ENCODE data around the gene ZBTB7C. TPM values are rescaled to one million over a fixed set of nuclear protein-coding genes. Genes with fewer than 3 reads are reported as not detected.

ZBTB7C gene
- total and polyA plus RNA-seq, 2 of the 8 experiments (the other 6 are each of a cell fraction or from before 2014, with no cell fraction given): 0.15 to 0.45 TPM

DNA sequence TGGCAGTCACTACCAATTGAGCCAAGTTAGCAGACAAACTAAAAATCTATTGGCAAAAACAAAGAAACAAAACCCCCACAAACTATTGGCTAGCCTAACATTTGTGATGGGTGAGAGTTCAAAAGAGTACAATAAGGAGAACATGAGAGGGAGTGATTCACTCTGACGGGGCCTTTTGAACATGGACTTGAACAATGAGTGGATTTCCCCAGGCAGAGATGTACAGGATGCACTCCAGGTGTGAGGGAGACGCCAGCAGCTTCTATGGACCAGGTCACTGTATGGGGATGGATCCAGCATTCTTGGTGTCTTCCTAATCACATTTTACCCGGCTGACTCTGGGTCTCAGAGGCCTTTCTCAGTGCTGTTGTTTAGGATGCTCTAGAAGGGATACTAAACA lies 311.2 kb downstream of the ZBTB7C start (continued):
- TF ChIP-seq, protein P1, sequence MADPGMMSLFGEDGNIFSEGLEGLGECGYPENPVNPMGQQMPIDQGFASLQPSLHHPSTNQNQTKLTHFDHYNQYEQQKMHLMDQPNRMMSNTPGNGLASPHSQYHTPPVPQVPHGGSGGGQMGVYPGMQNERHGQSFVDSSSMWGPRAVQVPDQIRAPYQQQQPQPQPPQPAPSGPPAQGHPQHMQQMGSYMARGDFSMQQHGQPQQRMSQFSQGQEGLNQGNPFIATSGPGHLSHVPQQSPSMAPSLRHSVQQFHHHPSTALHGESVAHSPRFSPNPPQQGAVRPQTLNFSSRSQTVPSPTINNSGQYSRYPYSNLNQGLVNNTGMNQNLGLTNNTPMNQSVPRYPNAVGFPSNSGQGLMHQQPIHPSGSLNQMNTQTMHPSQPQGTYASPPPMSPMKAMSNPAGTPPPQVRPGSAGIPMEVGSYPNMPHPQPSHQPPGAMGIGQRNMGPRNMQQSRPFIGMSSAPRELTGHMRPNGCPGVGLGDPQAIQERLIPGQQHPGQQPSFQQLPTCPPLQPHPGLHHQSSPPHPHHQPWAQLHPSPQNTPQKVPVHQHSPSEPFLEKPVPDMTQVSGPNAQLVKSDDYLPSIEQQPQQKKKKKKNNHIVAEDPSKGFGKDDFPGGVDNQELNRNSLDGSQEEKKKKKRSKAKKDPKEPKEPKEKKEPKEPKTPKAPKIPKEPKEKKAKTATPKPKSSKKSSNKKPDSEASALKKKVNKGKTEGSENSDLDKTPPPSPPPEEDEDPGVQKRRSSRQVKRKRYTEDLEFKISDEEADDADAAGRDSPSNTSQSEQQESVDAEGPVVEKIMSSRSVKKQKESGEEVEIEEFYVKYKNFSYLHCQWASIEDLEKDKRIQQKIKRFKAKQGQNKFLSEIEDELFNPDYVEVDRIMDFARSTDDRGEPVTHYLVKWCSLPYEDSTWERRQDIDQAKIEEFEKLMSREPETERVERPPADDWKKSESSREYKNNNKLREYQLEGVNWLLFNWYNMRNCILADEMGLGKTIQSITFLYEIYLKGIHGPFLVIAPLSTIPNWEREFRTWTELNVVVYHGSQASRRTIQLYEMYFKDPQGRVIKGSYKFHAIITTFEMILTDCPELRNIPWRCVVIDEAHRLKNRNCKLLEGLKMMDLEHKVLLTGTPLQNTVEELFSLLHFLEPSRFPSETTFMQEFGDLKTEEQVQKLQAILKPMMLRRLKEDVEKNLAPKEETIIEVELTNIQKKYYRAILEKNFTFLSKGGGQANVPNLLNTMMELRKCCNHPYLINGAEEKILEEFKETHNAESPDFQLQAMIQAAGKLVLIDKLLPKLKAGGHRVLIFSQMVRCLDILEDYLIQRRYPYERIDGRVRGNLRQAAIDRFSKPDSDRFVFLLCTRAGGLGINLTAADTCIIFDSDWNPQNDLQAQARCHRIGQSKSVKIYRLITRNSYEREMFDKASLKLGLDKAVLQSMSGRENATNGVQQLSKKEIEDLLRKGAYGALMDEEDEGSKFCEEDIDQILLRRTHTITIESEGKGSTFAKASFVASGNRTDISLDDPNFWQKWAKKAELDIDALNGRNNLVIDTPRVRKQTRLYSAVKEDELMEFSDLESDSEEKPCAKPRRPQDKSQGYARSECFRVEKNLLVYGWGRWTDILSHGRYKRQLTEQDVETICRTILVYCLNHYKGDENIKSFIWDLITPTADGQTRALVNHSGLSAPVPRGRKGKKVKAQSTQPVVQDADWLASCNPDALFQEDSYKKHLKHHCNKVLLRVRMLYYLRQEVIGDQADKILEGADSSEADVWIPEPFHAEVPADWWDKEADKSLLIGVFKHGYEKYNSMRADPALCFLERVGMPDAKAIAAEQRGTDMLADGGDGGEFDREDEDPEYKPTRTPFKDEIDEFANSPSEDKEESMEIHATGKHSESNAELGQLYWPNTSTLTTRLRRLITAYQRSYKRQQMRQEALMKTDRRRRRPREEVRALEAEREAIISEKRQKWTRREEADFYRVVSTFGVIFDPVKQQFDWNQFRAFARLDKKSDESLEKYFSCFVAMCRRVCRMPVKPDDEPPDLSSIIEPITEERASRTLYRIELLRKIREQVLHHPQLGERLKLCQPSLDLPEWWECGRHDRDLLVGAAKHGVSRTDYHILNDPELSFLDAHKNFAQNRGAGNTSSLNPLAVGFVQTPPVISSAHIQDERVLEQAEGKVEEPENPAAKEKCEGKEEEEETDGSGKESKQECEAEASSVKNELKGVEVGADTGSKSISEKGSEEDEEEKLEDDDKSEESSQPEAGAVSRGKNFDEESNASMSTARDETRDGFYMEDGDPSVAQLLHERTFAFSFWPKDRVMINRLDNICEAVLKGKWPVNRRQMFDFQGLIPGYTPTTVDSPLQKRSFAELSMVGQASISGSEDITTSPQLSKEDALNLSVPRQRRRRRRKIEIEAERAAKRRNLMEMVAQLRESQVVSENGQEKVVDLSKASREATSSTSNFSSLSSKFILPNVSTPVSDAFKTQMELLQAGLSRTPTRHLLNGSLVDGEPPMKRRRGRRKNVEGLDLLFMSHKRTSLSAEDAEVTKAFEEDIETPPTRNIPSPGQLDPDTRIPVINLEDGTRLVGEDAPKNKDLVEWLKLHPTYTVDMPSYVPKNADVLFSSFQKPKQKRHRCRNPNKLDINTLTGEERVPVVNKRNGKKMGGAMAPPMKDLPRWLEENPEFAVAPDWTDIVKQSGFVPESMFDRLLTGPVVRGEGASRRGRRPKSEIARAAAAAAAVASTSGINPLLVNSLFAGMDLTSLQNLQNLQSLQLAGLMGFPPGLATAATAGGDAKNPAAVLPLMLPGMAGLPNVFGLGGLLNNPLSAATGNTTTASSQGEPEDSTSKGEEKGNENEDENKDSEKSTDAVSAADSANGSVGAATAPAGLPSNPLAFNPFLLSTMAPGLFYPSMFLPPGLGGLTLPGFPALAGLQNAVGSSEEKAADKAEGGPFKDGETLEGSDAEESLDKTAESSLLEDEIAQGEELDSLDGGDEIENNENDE (IDR thresholded peaks at IDR 0.05; ENCODE audit: insufficient replicate concordance, low read length): no peak
- TF ChIP-seq, protein P2, sequence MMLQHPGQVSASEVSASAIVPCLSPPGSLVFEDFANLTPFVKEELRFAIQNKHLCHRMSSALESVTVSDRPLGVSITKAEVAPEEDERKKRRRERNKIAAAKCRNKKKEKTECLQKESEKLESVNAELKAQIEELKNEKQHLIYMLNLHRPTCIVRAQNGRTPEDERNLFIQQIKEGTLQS (IDR thresholded peaks at IDR 0.05; ENCODE audit: insufficient read depth, low read depth, low read length): no peak
- TF ChIP-seq CTBP2 (IDR thresholded peaks at IDR 0.05; ENCODE audit: borderline replicate concordance, insufficient read depth, insufficient read length, low read length): no peak
- no peak for TF ChIP-seq HDAC6 (IDR thresholded peaks at IDR 0.05; ENCODE audit: low read depth, low read length)
- no peak for TF ChIP-seq TAF7 (optimal IDR thresholded peaks at IDR 0.05; ENCODE audit: borderline replicate concordance, low read depth, low read length)
